GM12872 (cell line): ENCODE data around the gene CFAP74.

Experiments
- CTCF ChIP-seq: IDR thresholded peaks from 3 replicates; pipeline ENCODE4 v1.5.1; 2011; ENCODE audit warnings: low read depth, mild to moderate bottlenecking, low read length, moderate library complexity; ENCODE audit not compliant: insufficient read depth

The CFAP74 gene

GRCh38 chr1:2000432-2000831 lies 3.2 kb downstream of the CFAP74 start:
- TF ChIP-seq CTCF = no peak

GRCh38 chr1:1997576-1997975 lies 6.0 kb downstream of the CFAP74 start:
- no peak for TF ChIP-seq CTCF

GRCh38 chr1:1996207-1996651 lies 7.4 kb downstream of the CFAP74 start:
- TF ChIP-seq CTCF = no peak

GRCh38 chr1:1994536-1994935 lies 9.1 kb downstream of the CFAP74 start:
- TF ChIP-seq CTCF = no peak

- no peak for TF ChIP-seq CTCF
Observed at GRCh38 chr1:1990222-1990621, 13.4 kb downstream of the CFAP74 start.

- no peak for TF ChIP-seq CTCF
Observed at GRCh38 chr1:1989789-1990188, 13.8 kb downstream of the CFAP74 start.

GRCh38 chr1:1989102-1989542 lies 14.5 kb downstream of the CFAP74 start:
- no peak for TF ChIP-seq CTCF
